ENCODE data around the gene YARS1.

YARS1 gene

GRCh38 chr1:32775640-32776337 is 41.4 kb downstream of the YARS1 start:
- no peak for DNase-seq

- DNase-seq, result no peak
Measured at GRCh38 chr1:32774950-32775634, 42.1 kb downstream of the YARS1 start.

- DNase-seq, result no peak
Measured at GRCh38 chr1:32774464-32774808, 42.7 kb downstream of the YARS1 start.

- DNase-seq, result no peak
Measured at GRCh38 chr1:32773764-32774463, 43.2 kb downstream of the YARS1 start.

DNA sequence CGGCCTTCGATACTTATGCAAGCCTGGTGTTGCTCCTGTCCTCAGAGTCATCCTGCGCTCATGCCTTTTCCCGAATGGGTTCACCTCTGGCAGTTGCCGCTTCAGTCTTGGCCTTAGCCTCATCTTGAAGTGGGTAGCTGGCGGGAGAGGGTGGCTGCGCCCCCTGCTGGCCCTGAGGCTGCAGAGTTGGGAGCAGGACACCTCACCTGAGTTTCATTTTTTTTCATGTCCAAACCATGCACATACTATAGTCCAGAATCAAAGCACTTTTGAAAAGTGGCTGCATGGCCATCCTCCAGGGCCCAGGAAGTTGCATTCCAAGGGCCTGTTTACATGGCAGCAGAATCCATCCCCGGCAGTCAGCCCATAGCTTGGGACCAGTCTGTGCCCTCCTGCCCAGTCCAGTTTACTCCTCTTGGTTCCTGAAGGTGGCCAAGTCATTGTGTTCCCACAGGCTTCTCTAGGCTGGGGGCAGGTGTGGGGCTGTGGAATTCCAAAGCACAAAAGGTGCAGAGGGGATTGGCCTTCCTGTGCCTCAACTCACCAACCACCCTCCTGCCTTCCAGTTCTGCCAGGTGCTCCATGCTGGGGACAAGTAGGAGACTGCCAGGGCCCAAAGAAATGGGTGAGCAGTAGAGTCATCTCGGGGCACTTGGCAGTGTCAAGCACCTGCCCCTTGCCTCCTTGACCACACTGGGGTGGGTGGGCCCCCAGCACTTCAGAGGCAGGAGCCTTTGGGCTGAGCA is 44.0 kb downstream of the YARS1 start:
- peak; percentile 23 for DNase-seq

GRCh38 chr1:32772281-32773017 is 44.7 kb downstream of the YARS1 start:
- DNase-seq, result no peak

GRCh38 chr1:32771561-32772280 is 45.4 kb downstream of the YARS1 start:
- no peak for DNase-seq

DNA sequence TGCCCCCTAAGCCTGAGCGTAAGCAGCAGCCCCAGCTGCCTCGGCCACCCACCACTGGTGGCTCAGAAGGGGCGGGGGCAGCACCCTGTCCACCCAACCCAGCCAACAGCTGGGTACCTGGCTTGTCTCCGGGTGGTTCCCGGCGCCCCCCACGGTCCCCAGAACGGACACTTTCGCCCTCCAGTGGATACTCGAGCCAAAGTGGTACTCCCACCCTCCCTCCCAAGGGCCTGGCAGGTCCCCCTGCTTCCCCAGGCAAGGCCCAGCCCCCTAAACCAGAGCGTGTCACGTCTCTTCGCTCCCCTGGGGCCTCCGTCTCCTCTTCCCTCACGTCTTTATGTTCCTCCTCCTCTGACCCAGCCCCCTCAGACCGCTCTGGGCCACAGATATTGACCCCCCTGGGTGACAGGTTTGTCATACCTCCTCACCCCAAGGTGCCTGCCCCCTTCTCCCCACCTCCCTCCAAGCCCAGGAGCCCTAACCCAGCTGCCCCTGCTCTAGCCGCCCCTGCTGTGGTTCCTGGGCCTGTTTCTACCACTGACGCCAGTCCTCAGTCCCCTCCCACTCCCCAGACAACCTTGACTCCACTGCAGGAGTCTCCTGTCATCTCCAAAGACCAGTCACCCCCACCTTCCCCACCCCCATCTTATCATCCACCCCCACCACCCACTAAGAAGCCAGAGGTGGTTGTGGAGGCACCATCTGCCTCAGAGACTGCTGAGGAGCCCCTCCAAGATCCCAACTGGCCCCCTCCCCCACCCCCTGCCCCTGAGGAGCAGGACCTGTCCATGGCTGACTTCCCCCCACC is 46.2 kb downstream of the YARS1 start:
- DNase-seq, result no peak

DNA sequence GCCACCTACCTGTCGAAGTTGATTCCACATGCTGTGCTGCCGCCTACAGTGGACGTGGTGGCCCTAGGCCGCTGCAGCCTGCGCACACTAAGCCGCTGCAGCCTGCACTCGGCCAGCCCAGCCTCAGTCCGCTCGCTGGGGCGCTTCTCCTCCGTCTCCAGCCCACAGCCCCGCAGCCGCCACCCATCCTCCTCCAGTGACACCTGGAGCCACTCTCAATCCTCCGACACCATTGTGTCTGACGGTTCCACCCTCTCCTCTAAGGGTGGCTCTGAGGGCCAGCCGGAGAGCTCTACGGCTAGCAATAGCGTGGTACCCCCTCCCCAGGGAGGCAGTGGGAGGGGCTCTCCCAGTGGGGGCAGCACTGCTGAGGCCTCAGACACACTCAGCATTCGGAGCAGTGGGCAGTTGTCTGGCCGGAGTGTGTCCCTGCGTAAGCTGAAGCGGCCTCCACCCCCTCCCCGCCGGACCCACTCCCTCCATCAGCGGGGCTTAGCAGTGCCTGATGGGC is 46.9 kb downstream of the YARS1 start:
- DNase-seq, result no peak

- DNase-seq, result no peak
Measured at GRCh38 chr1:32769524-32770220, 47.5 kb downstream of the YARS1 start.

DNA sequence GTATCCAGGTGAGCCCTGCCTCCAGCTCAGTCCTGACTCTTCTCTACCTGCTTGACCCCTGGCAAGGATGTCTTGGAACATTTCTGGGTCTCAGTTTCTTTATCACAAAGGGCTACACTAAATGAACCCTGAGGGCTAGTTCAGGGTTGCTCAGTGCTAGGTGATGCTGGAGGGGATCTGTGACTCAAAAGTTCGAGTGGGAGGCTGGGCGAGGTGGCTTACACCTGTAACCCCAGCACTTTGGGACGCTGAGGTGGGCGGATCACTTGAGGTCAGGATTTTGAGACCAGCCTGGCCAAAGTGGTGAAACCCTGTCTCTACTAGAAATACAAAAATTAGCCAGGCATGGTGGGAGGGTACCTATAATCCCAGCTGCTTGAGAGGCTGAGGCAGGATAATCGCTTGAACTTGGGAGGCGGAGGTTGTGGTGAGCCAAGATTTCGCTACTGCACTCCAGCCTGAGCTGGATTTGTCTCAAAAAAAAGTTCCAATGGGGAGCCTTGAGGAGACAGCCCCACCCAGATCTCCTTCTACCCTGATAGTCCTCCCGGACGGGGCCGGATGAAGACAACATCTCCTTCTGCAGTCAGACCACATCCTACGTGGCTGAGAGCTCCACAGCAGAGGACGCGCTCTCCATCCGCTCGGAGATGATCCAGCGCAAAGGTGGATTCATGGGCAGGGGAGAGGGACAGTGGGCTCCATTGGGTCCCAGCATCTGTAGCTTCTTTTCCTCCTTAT is 48.9 kb downstream of the YARS1 start:
- DNase-seq, result no peak

- DNase-seq, result no peak
Measured at GRCh38 chr1:32767641-32768040, 49.5 kb downstream of the YARS1 start.

GRCh38 chr1:32767156-32767555 is 50.0 kb downstream of the YARS1 start:
- no peak for DNase-seq

GRCh38 chr1:32766328-32766972 is 50.7 kb downstream of the YARS1 start:
- no peak for DNase-seq

GRCh38 chr1:32765570-32766327 is 51.4 kb downstream of the YARS1 start:
- no peak for DNase-seq

GRCh38 chr1:32764826-32765569 is 52.2 kb downstream of the YARS1 start:
- peak; percentile 72 for DNase-seq

DNA sequence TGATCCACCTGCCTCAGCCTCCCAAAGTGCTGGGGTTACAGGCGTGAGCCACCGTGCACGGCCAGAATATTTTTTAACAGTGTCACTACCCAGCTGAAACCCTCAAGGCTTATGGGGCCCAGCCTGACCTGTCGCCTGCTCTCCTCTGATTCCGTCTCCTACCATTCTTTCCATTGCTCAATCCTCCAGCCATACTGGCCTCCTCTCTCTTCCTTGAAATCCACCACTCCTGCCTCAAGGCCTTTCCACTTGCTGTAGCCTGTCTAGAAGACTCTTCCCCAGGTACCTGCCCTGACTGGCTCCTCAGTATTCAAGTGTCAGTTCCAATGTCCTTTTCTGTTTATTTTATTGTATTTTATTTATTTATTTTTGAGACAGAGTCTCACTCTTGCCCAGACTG is 53.9 kb downstream of the YARS1 start:
- no peak for DNase-seq
